GM12872 (cell line): ENCODE measurements around the gene KAZN.

ENCODE experiments used
- TF ChIP-seq, protein P1 (sequence below): IDR thresholded peaks from 3 replicates; pipeline ENCODE4 v1.5.1; 2011; ENCODE audit warnings: low read depth, mild to moderate bottlenecking, low read length, moderate library complexity; ENCODE audit not compliant: insufficient read depth

Gene KAZN

DNA sequence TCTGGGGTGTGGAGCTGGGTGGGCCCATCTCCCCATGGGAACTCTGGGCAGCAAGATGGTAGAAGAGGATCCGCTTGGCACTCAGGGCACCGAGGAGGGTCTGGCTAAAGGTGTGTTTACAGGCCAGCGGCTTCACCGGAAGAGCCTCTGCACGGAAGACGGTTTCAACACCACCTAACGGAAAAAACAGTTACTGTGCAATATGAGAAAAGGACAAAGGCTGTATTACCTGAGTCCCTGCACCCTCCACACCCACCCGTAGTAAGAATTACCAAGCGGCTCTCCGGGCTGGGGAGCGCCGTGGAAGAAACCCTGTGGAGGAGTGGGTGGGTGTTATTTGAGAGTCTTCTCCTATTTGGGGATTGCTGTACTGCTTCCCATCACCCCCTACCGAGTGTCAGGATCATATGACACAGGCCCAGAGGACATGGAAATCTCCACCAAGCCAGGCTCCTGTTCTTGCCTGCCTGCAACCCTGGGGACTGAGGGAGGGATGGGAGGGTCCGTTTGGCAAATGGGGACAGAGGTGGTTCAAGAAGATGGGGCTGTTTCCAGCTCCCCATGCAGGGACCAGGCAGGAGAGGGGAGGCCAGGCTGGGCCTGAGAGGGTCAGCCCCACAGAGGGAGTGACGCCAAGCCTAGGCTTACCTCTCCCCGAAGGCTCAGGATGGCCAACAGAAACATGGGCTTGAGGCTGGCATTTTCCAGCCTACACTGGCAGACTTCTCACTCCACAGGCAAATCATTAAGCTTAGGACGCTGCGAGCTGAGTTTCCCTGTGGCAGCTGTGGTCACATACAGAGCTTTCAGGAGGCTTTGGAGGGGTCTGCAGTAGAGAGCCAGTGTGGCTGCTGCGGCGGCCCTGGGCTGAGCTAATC is 351.6 kb downstream of the KAZN start:
- TF ChIP-seq, protein P1, sequence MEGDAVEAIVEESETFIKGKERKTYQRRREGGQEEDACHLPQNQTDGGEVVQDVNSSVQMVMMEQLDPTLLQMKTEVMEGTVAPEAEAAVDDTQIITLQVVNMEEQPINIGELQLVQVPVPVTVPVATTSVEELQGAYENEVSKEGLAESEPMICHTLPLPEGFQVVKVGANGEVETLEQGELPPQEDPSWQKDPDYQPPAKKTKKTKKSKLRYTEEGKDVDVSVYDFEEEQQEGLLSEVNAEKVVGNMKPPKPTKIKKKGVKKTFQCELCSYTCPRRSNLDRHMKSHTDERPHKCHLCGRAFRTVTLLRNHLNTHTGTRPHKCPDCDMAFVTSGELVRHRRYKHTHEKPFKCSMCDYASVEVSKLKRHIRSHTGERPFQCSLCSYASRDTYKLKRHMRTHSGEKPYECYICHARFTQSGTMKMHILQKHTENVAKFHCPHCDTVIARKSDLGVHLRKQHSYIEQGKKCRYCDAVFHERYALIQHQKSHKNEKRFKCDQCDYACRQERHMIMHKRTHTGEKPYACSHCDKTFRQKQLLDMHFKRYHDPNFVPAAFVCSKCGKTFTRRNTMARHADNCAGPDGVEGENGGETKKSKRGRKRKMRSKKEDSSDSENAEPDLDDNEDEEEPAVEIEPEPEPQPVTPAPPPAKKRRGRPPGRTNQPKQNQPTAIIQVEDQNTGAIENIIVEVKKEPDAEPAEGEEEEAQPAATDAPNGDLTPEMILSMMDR = no peak

DNA sequence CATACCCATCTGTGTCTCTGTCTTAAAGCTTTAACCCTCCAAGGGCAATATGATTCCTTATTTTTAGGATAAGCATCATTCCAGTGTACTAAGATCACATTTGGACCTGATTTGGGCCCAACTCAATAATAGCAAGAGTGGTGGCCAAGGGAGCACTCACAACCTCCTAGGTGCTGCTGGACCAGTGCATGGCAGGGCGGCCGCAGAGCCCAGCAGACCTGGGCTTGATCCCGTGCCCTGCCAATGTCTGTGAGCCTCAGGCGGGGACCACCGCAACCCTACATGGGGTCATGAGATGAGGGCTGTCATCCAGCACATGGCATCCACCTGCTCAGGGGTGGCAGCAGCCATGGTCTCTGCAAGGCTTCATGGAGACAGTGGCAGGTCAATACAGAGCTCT is 353.3 kb downstream of the KAZN start:
- TF ChIP-seq, protein P1 = no peak

DNA sequence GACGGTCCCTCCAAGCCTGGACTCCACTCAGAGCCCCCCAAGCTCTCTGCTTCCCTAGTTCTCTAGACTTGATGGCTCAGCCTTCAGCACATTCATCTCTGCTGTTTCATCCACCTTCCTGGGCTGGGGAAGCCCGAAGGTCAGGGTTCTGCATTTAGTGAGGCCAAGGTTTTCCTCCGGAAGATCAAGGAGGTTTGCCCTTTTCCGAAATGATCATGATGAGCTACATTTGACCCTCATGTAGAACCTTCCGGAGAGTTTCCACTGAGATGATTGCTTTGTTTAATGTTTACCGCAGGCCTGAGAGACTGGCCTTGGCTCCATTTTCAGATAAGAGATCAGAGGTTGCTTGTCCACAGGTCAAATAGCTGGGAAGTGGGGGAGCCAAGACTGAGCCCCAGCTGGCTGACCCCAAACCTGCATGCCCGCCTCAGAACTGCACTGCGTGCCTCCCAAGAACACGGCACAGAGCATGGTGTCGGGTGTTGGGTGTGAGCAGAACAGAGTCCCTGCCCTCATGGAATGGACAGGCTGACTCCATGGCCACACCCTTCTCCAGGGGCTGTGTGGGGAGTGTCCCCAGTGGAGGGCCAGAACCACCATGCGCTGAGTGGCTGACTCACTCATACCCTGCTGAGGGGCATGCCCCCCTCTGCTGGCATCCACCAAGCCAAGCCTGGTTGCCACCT is 354.3 kb downstream of the KAZN start:
- TF ChIP-seq, protein P1 = no peak

DNA sequence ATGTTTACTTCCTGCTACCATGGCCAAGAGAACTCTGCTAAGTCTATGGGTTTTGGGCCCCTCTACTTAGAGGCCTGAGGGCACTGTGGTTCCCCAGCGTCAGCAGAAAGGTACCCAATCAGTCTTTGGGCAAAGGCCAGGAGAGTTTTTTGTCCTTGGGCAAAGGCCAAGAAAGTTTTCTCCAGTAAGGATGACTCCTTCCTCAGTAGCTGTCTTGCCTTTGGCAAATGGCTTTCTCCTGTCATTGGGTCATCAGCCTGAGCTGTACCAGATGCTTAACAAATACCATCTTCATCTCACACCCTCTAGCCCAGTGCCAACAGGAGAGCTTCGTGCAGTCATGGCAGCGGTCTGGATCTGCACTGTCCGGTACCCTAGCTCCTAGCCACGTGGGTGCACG is 355.7 kb downstream of the KAZN start:
- TF ChIP-seq, protein P1 = no peak

DNA sequence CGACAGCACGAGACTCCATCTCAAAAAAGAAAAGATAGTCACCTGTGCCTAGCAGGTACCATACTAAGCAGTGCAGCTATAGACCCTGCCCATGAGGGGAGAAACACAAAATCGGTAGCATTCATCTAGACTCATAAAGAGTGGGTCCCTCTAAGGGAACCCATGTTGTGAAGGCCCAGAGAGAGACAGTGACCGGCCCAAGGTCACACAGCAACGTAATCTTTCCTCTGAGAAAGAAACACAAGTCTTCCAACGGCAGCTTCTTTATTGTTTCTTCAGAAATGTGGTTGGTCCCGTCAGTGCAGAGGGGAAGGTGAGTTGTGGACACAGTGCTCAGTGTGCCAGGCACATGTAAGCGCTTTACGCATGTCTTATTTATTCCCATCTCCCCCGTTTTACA is 356.4 kb downstream of the KAZN start:
- TF ChIP-seq, protein P1 = no peak

DNA sequence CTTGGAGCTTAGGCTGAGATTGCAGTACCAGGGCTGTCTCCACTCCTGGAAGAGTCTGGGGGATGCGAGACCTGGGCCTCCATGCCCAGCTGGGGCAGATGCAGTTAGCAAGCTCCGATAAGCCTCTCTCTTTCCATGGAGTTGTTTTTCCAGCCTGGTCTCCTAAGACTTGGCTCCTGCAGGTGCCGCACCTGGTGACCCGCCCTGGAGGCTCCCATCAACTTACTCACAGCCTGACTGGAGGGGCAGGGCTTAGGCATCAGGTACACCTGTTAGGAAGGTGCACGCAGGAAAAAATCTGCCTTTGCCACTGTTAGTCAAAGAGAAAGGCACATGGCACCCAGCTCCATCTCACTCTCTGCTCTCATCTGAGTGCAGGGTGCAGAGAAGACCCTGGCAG is 356.9 kb downstream of the KAZN start:
- TF ChIP-seq, protein P1 = no peak

DNA sequence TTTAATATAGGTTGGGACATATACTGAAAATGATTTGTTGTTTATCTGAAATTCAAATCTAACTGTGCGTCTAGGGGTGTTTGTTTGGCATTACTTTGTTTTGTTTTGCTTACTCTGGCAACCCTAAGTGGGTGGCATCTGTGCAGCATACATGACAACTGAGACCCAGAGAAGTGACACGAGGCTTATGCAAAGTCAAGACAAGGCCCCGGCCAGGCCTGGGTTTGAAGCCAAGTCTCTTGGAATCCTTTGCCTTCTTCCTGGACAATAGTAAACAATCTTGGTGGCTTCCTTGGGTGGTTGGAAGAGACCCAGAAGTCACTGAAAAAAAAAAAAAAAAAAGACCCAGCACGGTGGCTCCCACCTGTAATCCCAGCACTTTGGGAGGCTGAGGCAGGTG is 357.5 kb downstream of the KAZN start:
- TF ChIP-seq, protein P1 = no peak
